Measurements from ENCODE around the gene LCAT.

The LCAT gene

DNA sequence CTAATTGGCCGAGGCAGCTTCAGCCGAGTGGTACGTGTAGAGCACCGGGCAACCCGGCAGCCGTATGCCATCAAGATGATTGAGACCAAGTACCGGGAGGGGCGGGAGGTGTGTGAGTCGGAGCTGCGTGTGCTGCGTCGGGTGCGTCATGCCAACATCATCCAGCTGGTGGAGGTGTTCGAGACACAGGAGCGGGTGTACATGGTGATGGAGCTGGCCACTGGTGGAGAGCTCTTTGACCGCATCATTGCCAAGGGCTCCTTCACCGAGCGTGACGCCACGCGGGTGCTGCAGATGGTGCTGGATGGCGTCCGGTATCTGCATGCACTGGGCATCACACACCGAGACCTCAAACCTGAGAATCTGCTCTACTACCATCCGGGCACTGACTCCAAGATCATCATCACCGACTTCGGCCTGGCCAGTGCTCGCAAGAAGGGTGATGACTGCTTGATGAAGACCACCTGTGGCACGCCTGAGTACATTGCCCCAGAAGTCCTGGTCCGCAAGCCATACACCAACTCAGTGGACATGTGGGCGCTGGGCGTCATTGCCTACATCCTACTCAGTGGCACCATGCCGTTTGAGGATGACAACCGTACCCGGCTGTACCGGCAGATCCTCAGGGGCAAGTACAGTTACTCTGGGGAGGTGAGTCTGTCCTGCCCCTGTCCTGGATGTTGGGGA is 34.7 kb downstream of the LCAT start:
- no peak for DNase-seq (ENCODE audit: low read depth in 2 of 2)

DNA sequence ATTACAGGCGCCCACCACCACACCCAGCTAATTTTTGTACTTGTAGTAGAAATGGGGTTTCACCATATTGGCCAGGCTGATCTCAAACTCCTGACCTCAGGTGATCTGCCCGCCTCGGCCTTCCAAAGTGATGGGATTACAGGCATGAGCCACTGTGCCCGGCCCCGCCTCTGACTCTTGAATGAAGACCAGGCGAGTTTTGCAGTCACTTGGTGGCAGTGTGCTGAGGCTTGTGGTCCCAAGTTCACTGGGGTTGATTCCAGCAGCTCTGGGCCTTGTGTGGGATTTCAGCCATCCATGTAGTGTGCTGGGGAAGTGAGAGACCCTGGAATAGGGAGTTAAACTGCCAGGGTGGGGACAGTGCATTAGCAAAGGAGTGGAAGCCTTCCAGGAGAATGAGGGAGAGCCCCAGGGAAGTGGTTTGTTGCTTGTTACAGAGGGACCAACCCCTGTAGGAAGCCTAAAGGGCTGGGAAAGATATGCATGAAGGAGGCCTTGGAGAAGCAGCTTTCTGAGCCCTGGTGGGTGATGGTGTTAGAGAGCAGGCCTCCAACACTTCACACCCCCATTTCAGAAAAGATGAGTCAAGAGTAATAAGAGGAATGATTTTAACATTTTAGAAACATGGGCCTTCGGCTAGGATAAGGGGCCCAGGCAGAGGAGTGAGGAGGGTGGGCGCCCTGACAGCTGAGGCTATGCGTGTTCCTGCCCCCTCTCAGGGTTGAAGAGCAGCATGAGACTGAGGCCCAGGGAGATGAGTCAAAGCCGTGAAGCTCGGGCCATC is 36.3 kb downstream of the LCAT start:
- DNase-seq (ENCODE audit: low read depth in 2 of 2), result no peak

DNA sequence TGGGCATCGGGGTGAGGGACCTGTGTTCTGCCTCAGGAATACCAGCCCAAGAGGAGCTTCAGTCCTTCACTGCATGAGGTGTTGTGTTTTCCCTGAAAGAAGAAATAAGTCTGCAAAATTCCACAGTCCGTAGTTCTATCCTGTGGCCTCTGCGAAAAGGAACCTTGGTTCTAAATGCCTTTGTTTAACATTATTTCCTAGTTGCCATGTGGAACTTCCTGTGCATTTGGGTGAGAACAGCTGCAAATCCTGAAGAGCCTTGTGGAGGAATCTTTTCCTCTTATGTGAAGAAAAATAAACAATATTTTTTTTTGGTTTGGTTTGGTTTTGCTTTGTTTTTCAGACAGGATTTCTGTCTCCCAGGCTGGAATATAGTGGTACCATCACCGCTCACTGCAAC is 41.1 kb downstream of the LCAT start:
- DNase-seq (ENCODE audit: low read depth in 2 of 2), result no peak

DNA sequence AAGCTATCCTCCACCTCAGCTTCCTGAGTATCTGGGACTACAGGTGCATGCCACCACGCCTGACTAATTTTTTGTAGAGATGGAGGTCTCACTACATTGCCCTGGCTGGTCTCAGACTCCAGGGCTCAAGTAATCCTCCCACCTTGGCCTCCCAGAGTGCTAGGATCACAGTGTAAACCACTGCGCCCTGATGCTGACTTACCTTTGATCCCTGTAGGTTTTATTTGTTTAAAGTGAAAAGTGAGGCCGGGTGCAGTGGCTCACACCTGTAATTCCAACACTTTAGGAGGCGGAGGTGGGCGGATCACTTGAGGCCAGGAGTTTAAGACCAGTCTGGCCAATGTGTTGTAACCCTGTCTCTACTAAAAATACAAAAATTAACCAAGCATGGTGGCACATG is 42.2 kb downstream of the LCAT start:
- no peak for DNase-seq (ENCODE audit: low read depth in 2 of 2)

DNA sequence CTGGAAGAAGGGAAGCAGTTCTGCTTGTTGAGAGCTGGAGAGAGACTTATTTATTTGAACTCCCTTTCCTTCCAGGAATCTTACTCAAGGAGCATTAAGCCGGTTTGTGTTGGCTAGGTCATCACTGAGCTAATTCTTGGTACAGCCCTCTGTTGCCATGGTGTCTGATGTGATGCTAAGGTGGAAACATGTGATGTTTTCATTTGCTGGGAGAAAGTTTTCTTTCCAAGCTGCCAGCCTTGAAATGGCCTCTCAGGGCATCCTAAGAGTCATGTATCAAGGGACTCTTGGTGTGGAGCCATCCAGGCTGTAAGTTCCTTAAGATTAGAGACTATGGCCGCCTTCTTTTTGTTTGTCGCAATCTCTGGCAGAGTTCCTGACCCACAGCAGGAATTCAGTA is 46.7 kb downstream of the LCAT start:
- DNase-seq (ENCODE audit: low read depth in 2 of 2), result no peak

DNA sequence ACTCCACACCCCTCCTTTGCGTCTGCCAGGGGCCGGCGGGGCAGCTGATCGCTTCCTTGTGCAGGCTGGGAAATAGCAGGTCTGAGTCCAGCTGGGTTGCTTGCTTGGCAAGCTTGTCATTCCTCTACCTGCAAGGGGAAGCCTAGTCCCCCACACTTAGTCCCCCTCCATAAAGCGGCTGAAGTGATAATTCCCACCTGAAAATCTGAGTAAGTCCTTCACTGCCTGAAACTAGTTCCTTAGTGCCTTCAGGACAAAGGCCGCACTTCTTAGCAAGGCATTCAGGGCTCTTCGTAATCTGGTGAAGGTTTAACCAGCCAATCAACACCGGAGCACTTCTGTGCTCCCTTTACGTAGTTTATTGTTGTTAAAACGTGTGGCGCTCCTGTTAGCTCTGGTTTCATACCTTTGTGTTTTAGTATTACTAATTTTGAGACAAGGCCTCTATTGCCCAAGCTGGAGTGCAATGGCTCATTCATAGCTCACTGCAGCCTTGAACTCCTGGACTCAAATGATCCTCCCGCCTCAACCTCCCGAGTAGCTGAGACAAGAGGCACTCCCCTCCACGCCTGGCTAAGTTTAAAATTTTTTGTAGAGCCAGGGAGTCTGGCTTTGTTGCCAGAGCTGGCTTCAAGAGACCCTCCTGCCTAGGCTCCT is 50.0 kb downstream of the LCAT start:
- DNase-seq (ENCODE audit: low read depth in 2 of 2), result no peak

DNA sequence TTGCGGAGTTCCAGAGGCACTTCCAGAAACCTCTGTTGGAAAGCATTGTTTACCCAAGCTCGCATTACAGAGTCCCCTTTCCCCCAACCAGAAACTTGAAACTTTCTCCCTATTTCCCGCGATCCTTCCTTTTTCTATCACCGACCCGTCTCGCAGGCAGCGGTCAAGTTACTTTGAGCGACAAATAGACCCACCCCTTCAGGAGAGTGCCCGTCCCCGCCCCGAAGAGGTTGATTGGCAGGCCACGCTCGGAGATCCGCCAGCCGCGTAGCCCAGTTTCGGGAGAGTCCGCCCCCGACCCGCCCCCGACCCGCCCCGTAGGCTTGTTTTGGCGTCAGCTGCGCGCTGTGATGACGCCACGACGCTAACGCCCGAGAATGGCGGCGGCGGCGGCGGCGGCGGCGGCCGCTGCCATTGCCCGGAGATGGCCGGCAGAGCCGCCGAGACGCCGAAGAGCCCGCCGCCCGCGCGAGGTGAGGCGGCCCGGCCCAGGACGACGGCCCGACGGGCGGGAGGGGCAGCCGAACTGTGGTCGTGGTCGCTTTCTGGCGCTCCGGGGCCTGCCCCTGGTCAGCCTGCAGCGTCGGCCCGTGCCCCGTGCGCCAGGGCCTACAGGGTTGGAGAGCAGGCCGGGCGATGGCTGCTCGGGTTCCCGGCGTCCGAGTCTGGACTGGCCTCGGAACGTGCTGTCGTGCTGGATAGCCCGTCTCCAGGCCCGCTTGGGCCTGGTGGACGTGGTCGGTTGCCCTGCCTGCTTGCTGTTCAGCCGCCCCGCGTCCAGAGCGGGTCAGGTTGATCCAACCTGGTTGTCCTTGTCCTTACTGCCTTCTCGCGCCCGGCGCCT is 50.8 kb downstream of the LCAT start, which contains the start of gene PSKH1:
Gene PSKH1, plus strand, starts transcription at position 356 of the 844 bp plus-strand sequence. CDS start 15,496 bp downstream, outside the sequence.
- DNase-seq (ENCODE audit: low read depth in 2 of 2), result peak; percentile 90 to 95

DNA sequence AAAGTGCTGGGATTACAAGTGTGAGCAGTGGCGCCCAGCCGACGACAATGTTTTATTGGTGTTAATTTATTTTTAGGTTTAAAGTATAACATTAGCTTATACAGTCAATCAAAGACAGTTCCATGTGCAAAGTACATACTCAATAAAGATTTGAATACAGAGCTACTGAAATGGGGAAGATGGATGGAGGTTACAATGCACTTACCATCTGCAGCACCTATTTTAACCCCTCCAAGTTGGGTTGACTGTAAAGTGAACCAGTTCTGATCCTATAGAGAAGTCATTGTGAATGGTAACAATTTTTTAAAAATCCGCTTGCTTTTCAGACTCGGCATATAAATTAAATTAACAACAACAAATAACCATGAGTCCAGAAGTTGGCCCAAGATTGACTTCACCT is 51.5 kb downstream of the LCAT start:
- no peak for DNase-seq (ENCODE audit: low read depth in 2 of 2)

Measured in stimulated activated CD8-positive, alpha-beta memory T cell treated with anti-CD3 and anti-CD28 coated beads, Interleukin-2, amount 100 ng/mL, for 48 hours (primary cell).